HCT116 (cell line): ENCODE measurements around the gene C2orf92. TPM values are rescaled to one million over a fixed set of nuclear protein-coding genes. Genes with fewer than 3 reads are reported as not detected.
"Not testable (repeated sequence)": the region's sequence is repeated elsewhere in the genome, so short reads cannot be mapped to it uniquely, and the experiment has no call there.

Experiments used
- ATAC-seq: fragments of 200-7000 bp; cut with Tn5 transposase; 2 replicates; pipeline ENCODE4 v1.9.1; 2020; ENCODE audit warnings: mild to moderate bottlenecking, moderate library complexity
- BruUV-seq: library from RNA; stranded (reverse); fragments of 400-500 nt; replicated peaks from 2 replicates; lab custom pipeline; 2021; lab: Mats Ljungman, UMichigan
- CTCF ChIA-PET: fragments of 300-600 bp; sonication (Branson Sonifier 250); formaldehyde crosslinking; loops from one replicate; lab custom pipeline; 2021; ENCODE audit warnings: antibody characterized with exemption; lab: Charles Lee
- POLR2A ChIA-PET: fragments of 300-600, 350-600 bp; sonication (Branson Sonifier 250); formaldehyde crosslinking; loops from one replicate; lab custom pipeline; 2021; ENCODE audit warnings: antibody characterized with exemption; lab: Charles Lee
- RAD21 ChIA-PET, 2 experiments: fragments of 300-600 bp; sonication (Branson Sonifier 250); formaldehyde crosslinking; loops; one replicate each; lab custom pipeline; 2023; ENCODE audit warnings: low total read pairs in 2 of 2; ENCODE audit not compliant: uncharacterized antibody in 2 of 2, unreplicated experiment in 2 of 2, low non-redundant PET in 1 of 2; lab: Charles Lee
- DNase-seq: peaks from one replicate; pipeline ENCODE4 v3.0.0-alpha.2; 2010; ENCODE audit warnings: low read depth, low spot score
- H2AFZ ChIP-seq: fragments of 200-600 bp; shearing (Covaris generic), sonication (generic); 2 replicates; pipeline ENCODE4 v1.6.1; 2017; ENCODE audit warnings: low read depth, mixed run types, mixed read lengths, antibody characterized with exemption, low read length; ENCODE audit not compliant: poor library complexity, severe bottlenecking
- H3K27ac ChIP-seq: 2 replicates; pipeline ENCODE4 v1.5.1; 2012; ENCODE audit warnings: low read depth, low read length
- H3K27me3 ChIP-seq: fragments of 200-600 bp; sonication (generic); 2 replicates; pipeline ENCODE4 v1.6.1; 2016; ENCODE audit warnings: mixed run types, low read length, mixed read lengths; ENCODE audit not compliant: insufficient read depth
- H3K36me3 ChIP-seq, 2 experiments: fragments of 200-500 bp in 1 of 2; fragments of 200-600 bp in 1 of 2; sonication (Bioruptor generic) in 1 of 2; sonication (generic) in 1 of 2; 2 replicates each; pipeline versions ENCODE4 v1.5.1 to v1.6.1; 2014 to 2016; ENCODE audit warnings: low read length in 2 of 2, inconsistent platforms in 1 of 2, mixed read lengths in 1 of 2, mixed run types in 1 of 2; ENCODE audit not compliant: insufficient read depth in 2 of 2, control insufficient read depth in 1 of 2
- H3K4me1 ChIP-seq, 2 experiments: fragments of 200-600 bp in 1 of 2; sonication (generic) in 1 of 2; 2 replicates each; pipeline versions ENCODE4 v1.5.1 to v1.6.1; 2012 to 2017; ENCODE audit warnings: low read length in 2 of 2, inconsistent platforms in 1 of 2, mild to moderate bottlenecking in 1 of 2, mixed read lengths in 1 of 2, mixed run types in 1 of 2, moderate library complexity in 1 of 2; ENCODE audit not compliant: insufficient read depth in 2 of 2, control insufficient read depth in 1 of 2
- H3K4me2 ChIP-seq: fragments of 200-600 bp; sonication (generic); 2 replicates; pipeline ENCODE4 v1.6.1; 2017; ENCODE audit warnings: mixed run types, low read length, mixed read lengths
- H3K4me3 ChIP-seq, 2 experiments: fragments of 200-600 bp in 1 of 2; sonication (generic) in 1 of 2; replicated peaks in 1 of 2; 2 replicates each; pipeline ENCODE4 v1.5.1; 2011 to 2016; ENCODE audit warnings: low read length in 2 of 2, control low read depth in 1 of 2, low read depth in 1 of 2, mild to moderate bottlenecking in 1 of 2, mixed read lengths in 1 of 2, mixed run types in 1 of 2
- H3K79me2 ChIP-seq: fragments of 200-600 bp; sonication (generic); 2 replicates; pipeline ENCODE4 v1.6.1; 2017; ENCODE audit warnings: mild to moderate bottlenecking, mixed run types, low read length, moderate library complexity, mixed read lengths; ENCODE audit not compliant: insufficient read depth
- H3K9ac ChIP-seq: fragments of 200-600 bp; sonication (generic); 2 replicates; pipeline ENCODE4 v1.6.1; 2016; ENCODE audit warnings: low read length, mixed read lengths
- H3K9me2 ChIP-seq: fragments of 200-600 bp; sonication (generic), shearing (Covaris generic); 2 replicates; pipeline ENCODE4 v1.6.1; 2017; ENCODE audit warnings: mixed run types, mild to moderate bottlenecking, moderate library complexity; ENCODE audit not compliant: insufficient read depth
- H3K9me3 ChIP-seq, 2 experiments: fragments of 200-500 bp in 1 of 2; fragments of 200-600 bp in 1 of 2; sonication (Bioruptor generic) in 1 of 2; sonication (generic) in 1 of 2; 2 replicates each; pipeline ENCODE4 v1.6.1; 2014 to 2017; ENCODE audit warnings: low read length in 2 of 2, mixed read lengths in 2 of 2, inconsistent platforms in 1 of 2, low read depth in 1 of 2, mild to moderate bottlenecking in 1 of 2, mixed run types in 1 of 2, moderate library complexity in 1 of 2; ENCODE audit not compliant: control insufficient read depth in 1 of 2, insufficient read depth in 1 of 2
- H4K20me1 ChIP-seq: fragments of 200-600 bp; sonication (generic), shearing (Covaris generic); 2 replicates; pipeline ENCODE4 v1.6.1; 2017; ENCODE audit warnings: mixed run types, mild to moderate bottlenecking, moderate library complexity; ENCODE audit not compliant: insufficient read depth
- CEBPB ChIP-seq: IDR thresholded peaks from 2 replicates; pipeline ENCODE4 v1.6.1; 2012; ENCODE audit warnings: low read depth
- CTCF ChIP-seq, 3 experiments: fragments of 200-600 bp in 1 of 3; sonication (generic) in 1 of 3; IDR thresholded peaks in 2 of 3; conservative IDR thresholded peaks in 1 of 3; 2 replicates each; pipeline ENCODE4 v1.5.1; 2012 to 2017; ENCODE audit warnings: low read depth in 2 of 3, low read length in 2 of 3, antibody characterized with exemption in 1 of 3, borderline replicate concordance in 1 of 3, control low read depth in 1 of 3, mild to moderate bottlenecking in 1 of 3, mixed read lengths in 1 of 3, mixed run types in 1 of 3, moderate library complexity in 1 of 3; ENCODE audit not compliant: insufficient read depth in 1 of 3
- EZH2 ChIP-seq: fragments of 200-600 bp; sonication (generic); IDR thresholded peaks from 2 replicates; pipeline ENCODE4 v1.6.1; 2017; ENCODE audit warnings: antibody characterized with exemption, mixed run types
- REST ChIP-seq: IDR thresholded peaks from 2 replicates; pipeline ENCODE4 v1.6.1; 2012; ENCODE audit warnings: low read depth
- YY1 ChIP-seq: IDR thresholded peaks from 2 replicates; pipeline ENCODE4 v1.6.1; 2011; ENCODE audit warnings: low read length, low read depth, moderate library complexity, mild to moderate bottlenecking; ENCODE audit not compliant: insufficient replicate concordance; ENCODE audit errors: extremely low read depth
- intact Hi-C: fragments of 100-400 bp; cut with micrococcal nuclease; formaldehyde crosslinking; loops from 2 replicates; pipeline ENCODE4 v1.10.0; 2022
- total RNA-seq: library from RNA; stranded (reverse); gene quantifications from one replicate; pipeline ENCODE4 v1.2.1, GENCODE V29; 2021; ENCODE audit not compliant: unreplicated experiment

Gene C2orf92
- total RNA-seq, 1 experiment from 2014 or later, result 3.0 TPM

GRCh38 chr2:97678298-97678697, 8.8 kb downstream of the C2orf92 start (continued):
- no peak for TF ChIP-seq CTCF (IDR thresholded peaks at IDR 0.05 in 2 of 3, conservative IDR thresholded peaks at IDR 0.05 in 1 of 3; ENCODE audit: borderline replicate concordance in 1 of 3, insufficient read depth in 1 of 3, low read depth in 2 of 3, low read length in 2 of 3)
- no peak for TF ChIP-seq YY1
- TF ChIP-seq CEBPB, result no peak
- no peak for TF ChIP-seq REST
- no peak for TF ChIP-seq EZH2

DNA sequence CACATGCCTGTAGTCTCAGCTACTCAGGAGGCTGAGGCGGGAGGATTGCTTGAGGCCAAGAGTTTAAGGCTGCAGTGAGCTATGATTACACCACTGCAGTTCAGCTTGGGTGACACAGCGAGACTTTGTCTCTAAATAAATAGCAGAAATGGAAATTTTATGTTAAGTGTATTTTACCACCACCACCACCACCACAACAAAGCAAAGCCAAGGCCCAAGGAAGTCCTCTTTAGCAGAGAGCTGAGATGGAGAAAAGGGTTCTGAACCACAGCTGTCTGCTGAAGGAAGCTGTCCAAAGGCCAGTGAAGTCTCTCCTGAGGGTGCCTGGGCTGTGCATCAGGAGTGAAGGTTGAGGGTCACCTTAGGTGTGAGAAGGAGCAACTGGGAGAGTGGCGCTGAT, 17.7 kb downstream of the C2orf92 start:
- H3K9me2 ChIP-seq, POLR2A ChIA-PET, H3K27ac ChIP-seq, H3K4me2 ChIP-seq, DNase-seq, H3K36me3 ChIP-seq, H3K4me3 ChIP-seq, RAD21 ChIA-PET, H3K9me3 ChIP-seq, H3K4me1 ChIP-seq, H4K20me1 ChIP-seq, intact Hi-C loops, ATAC-seq, H2AFZ ChIP-seq, H3K79me2 ChIP-seq, CTCF ChIA-PET, H3K27me3 ChIP-seq, BruUV-seq, H3K9ac ChIP-seq: not testable (repeated sequence)
